ENCODE measurements around the gene PLCD1.

DNA sequence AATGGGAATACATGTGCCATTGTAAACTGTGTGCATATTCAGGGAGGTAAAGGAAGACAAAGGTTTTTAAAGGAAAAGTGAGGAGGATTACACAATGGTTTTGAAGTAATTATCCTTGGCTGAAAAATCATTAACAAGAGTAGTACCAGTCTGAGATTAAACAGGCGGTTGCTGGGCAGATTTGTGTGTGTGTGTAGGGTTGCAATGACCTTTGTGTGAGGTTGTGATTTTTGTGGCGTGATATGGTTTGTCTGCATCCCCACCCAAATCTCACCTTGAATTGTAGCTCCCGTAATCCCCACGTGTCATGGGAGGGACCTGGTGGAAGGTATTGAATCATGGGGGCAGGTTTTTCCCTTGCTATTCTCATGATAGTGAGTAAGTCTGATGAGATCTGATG, 16.6 kb upstream of the PLCD1 start:
- TF ChIP-seq, protein P1, sequence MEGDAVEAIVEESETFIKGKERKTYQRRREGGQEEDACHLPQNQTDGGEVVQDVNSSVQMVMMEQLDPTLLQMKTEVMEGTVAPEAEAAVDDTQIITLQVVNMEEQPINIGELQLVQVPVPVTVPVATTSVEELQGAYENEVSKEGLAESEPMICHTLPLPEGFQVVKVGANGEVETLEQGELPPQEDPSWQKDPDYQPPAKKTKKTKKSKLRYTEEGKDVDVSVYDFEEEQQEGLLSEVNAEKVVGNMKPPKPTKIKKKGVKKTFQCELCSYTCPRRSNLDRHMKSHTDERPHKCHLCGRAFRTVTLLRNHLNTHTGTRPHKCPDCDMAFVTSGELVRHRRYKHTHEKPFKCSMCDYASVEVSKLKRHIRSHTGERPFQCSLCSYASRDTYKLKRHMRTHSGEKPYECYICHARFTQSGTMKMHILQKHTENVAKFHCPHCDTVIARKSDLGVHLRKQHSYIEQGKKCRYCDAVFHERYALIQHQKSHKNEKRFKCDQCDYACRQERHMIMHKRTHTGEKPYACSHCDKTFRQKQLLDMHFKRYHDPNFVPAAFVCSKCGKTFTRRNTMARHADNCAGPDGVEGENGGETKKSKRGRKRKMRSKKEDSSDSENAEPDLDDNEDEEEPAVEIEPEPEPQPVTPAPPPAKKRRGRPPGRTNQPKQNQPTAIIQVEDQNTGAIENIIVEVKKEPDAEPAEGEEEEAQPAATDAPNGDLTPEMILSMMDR (IDR thresholded peaks at IDR 0.05) = no peak
- no peak for TF ChIP-seq ZFX (IDR thresholded peaks at IDR 0.05; ENCODE audit: borderline replicate concordance)
